Activated naive CD8-positive, alpha-beta T cell treated with anti-CD3 and anti-CD28 coated beads for 36 hours (primary cell): ENCODE results near the gene HIVEP2. TPM values are rescaled to one million over a fixed set of nuclear protein-coding genes. Genes with fewer than 3 reads are reported as not detected.

Source experiments
- DNase-seq: peaks from one replicate; pipeline ENCODE4 v3.0.0; 2021
- H3K27ac Mint-ChIP-seq: one replicate; pipeline ENCODE4 v1.8.0; 2022; ENCODE audit warnings: mild to moderate bottlenecking, moderate library complexity, mixed read lengths
- H3K27me3 Mint-ChIP-seq: one replicate; pipeline ENCODE4 v1.8.0; 2022; ENCODE audit warnings: mild to moderate bottlenecking, mixed read lengths
- H3K36me3 Mint-ChIP-seq: one replicate; pipeline ENCODE4 v1.8.0; 2021; ENCODE audit warnings: mild to moderate bottlenecking, mixed read lengths
- H3K4me1 Mint-ChIP-seq: one replicate; pipeline ENCODE4 v1.8.0; 2021; ENCODE audit warnings: mixed read lengths
- H3K4me3 Mint-ChIP-seq: one replicate; pipeline ENCODE4 v1.8.0; 2022; ENCODE audit warnings: mild to moderate bottlenecking, moderate library complexity, mixed read lengths
- H3K9me3 Mint-ChIP-seq: one replicate; pipeline ENCODE4 v1.8.0; 2022; ENCODE audit warnings: mixed read lengths
- total RNA-seq, 2 experiments: library from RNA; stranded (reverse); gene quantifications; one replicate each; pipeline ENCODE4 v1.2.3, GENCODE V29; 2021

The HIVEP2 gene
- total RNA-seq, 2 experiments from 2014 or later = 27.1 to 28.8 TPM

GRCh38 chr6:142827369-142827768, 117.6 kb downstream of the HIVEP2 start:
- Mint-ChIP-seq H3K36me3 (peaks cover 62% of the 10 kb centered on the region), H3K4me3 (no peak overlapping the region), H3K4me1 (peaks cover 61% of the 10 kb centered on the region), H3K9me3 (peaks cover 4% of the 10 kb centered on the region), H3K27ac (peak overlapping the region; percentile 34), H3K27me3 (no peaks in the 10 kb centered on the region)
- DNase-seq = no peak

- no peaks in the 10 kb centered on the region for H3K27me3 Mint-ChIP-seq
- no peak for DNase-seq
- H3K27ac Mint-ChIP-seq = no peak overlapping the region
- H3K36me3 Mint-ChIP-seq = peaks cover 66% of the 10 kb centered on the region
- H3K4me1 Mint-ChIP-seq = peaks cover 64% of the 10 kb centered on the region
- peaks cover 4% of the 10 kb centered on the region for H3K9me3 Mint-ChIP-seq
- no peak overlapping the region for H3K4me3 Mint-ChIP-seq
Observed at GRCh38 chr6:142825760-142826159, 119.2 kb downstream of the HIVEP2 start.

DNA sequence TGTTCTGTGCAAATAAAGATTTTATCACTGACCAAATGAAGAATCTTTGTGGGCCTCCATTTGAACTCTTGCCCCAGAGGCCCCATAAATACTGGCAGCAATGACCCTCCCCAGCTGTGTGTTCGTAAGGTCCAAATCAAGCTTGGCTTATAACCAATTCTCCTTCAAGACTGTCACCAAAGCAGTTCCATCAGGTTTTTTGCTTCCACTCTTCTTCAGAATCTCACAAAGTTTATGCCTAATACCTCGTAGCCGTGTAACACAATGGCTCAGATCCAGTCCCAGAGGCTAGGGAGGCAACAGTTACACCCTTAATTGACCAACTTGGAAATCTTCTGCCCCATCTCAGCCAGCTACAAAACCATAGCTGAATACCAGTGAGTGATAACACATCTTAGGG, 120.5 kb downstream of the HIVEP2 start:
- no peaks in the 10 kb centered on the region for H3K27me3 Mint-ChIP-seq
- H3K4me1 Mint-ChIP-seq = peaks cover 61% of the 10 kb centered on the region
- DNase-seq = no peak
- H3K9me3 Mint-ChIP-seq = peaks cover 4% of the 10 kb centered on the region
- no peak overlapping the region for H3K4me3 Mint-ChIP-seq
- H3K36me3 Mint-ChIP-seq = peaks cover 62% of the 10 kb centered on the region
- peak overlapping the region; percentile 67 for H3K27ac Mint-ChIP-seq

- no peak for DNase-seq
- peak overlapping the region; percentile 59 for H3K4me3 Mint-ChIP-seq
- no peaks in the 10 kb centered on the region for H3K9me3 Mint-ChIP-seq
- peaks cover 61% of the 10 kb centered on the region for H3K36me3 Mint-ChIP-seq
- H3K27ac Mint-ChIP-seq = peak overlapping the region; percentile 96
- H3K27me3 Mint-ChIP-seq = no peaks in the 10 kb centered on the region
- peaks cover 62% of the 10 kb centered on the region for H3K4me1 Mint-ChIP-seq
Observed at GRCh38 chr6:142823256-142823902, 121.6 kb downstream of the HIVEP2 start.

DNA sequence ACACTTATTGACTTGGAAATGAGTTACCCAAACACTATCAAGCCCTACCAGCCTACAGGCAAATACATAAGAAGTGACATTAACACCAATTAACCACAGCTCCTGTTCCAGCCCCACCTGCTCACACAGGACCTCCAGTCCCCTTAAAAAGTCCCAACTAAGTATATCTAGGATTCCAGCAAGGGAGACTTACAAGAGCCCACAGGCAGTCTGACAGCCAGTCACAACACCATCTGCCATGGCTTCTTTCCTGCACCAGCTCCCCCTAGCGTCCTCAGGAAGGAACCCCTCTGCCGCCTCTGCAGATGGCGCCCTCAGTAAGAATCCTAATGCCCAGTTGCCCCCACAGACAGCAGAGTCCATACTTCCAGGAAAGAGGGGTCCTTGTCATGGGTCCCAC, 122.1 kb downstream of the HIVEP2 start:
- peak; percentile 35 for DNase-seq
- Mint-ChIP-seq H3K4me1 (peaks cover 57% of the 10 kb centered on the region), H3K27ac (peak overlapping the region; percentile 96), H3K36me3 (peaks cover 58% of the 10 kb centered on the region), H3K27me3 (no peaks in the 10 kb centered on the region), H3K9me3 (no peaks in the 10 kb centered on the region), H3K4me3 (peak overlapping the region; percentile 59)

DNA sequence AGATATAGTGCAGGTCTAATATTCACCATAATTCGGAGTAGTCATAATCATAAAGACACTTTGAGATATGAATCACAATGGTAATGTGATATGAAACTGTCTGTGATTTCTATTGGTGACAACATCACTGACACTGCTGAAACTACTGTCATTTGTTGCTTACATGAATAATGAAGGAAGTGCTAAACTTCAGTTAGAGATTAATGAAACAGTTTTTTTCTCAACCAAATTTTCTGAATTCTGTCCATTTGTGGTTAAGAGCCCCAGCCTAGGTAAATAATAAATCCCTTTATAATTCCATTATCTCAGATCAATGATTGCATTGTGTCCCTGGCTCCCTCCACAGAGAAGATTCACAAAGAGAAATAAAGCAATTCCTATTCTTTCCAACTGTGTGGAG, 122.6 kb downstream of the HIVEP2 start:
- Mint-ChIP-seq H3K4me3 (peak overlapping the region; percentile 59), H3K4me1 (peaks cover 56% of the 10 kb centered on the region), H3K27me3 (no peaks in the 10 kb centered on the region), H3K27ac (peak overlapping the region; percentile 96), H3K9me3 (no peaks in the 10 kb centered on the region), H3K36me3 (peaks cover 59% of the 10 kb centered on the region)
- DNase-seq = no peak

DNA sequence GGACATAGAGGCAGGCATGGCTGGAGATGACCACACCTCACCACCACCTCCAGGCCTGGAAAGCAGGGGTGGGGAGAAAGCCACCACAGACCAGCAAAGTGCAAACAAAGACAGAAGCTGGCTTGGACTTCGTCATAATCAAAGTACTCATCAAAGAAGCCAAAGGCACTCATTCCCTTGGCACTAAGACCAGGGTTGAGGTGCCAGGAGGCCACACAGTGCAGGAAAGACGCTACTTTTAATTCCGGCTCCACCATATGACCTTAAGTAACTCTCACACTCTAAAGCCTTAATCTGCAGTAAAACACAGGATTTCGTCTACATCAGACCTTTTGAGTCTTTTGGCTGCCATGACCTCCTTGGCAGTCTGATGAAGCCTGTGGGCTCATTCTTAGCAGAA, 123.1 kb downstream of the HIVEP2 start:
- Mint-ChIP-seq H3K9me3 (no peaks in the 10 kb centered on the region), H3K4me3 (peak overlapping the region; percentile 25), H3K4me1 (peaks cover 58% of the 10 kb centered on the region), H3K36me3 (peaks cover 60% of the 10 kb centered on the region), H3K27ac (peak overlapping the region; percentile 99), H3K27me3 (no peaks in the 10 kb centered on the region)
- DNase-seq = no peak

DNA sequence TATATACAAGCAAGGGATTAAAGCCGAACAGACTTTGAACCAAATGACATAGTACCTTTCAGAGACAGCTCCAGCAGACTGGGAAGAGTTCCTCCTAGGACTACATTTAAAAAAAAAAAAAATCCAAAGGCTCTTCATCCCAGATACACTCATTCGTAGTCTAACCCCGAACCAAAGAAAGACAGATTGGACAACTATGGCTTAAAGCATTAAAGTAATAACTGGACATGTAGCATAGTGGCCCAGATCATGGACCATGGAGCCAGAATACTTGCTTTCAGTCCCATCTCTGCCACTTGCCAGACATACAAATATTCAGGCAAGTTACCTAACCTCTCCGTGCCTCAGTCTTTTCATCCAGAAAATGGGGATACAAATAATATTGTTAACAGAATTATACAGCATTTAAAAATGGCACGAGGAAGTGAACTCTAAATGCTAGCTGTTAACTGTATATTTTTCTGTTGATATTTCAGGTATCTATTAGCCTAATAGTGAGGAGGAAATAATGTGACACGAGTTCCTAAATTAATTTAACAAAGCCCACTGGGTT, 123.7 kb downstream of the HIVEP2 start:
- DNase-seq = no peak
- Mint-ChIP-seq H3K27me3 (no peaks in the 10 kb centered on the region), H3K4me1 (peaks cover 63% of the 10 kb centered on the region), H3K4me3 (peak overlapping the region; percentile 46), H3K27ac (peak overlapping the region; percentile 99), H3K9me3 (no peaks in the 10 kb centered on the region), H3K36me3 (peaks cover 65% of the 10 kb centered on the region)

DNA sequence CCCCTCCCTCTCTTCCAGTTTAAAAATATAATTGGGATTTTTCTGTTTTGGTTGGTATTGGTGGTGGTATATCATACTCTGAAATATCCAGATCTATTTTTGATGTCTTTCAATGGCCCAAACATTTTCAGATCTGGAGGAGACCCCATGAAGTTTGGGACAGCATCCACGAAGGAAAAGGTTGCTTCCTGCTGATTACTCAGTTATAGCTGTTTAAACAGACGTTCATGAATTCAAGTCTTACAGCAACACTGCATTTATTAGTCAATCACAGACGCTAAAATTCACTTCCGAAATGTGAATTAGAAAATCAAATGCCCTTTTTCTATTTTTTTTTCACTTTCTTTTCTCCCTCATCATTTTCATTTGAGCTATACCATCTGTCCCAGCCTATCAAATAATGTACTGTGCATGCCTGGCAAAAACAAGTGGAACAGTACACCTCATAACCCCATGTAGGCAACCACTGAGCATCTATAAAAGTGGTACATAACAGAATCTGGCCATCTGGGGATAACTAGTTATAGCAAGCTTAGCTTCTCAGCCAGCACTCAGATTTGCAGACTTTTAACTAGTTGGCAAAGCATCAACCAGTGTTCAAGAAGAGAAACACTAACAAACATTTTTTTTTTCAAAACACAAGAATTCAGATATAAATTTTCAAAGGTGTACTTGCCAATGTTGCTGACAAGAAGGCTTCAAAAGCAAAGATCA, 124.5 kb downstream of the HIVEP2 start:
- Mint-ChIP-seq H3K4me3 (peak overlapping the region; percentile 84), H3K27ac (peak overlapping the region; percentile 99), H3K27me3 (no peaks in the 10 kb centered on the region), H3K36me3 (peaks cover 70% of the 10 kb centered on the region), H3K4me1 (peaks cover 67% of the 10 kb centered on the region), H3K9me3 (no peaks in the 10 kb centered on the region)
- DNase-seq = no peak

- Mint-ChIP-seq H3K36me3 (peaks cover 71% of the 10 kb centered on the region), H3K9me3 (peaks cover 3% of the 10 kb centered on the region)
Observed at GRCh38 chr6:142819603-142820337, 125.2 kb downstream of the HIVEP2 start.

DNA sequence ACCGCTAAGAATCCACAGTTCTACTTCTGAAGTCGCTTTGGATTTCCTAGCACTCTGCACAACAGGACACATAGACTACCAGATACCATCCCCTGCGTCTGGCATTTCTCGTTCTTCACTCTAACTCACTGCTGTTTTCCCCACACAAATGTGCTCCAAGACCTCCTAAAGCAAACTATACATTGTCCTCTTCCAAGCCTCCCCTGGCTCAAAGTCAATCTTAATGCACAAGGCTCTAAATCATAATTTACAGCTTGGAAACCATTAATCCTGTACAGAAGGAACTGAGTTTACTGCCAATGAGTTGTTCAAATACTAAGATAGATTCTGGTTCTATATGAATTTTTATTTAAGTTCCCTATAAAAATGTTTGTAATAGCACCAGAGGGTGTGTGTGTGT, 128.5 kb downstream of the HIVEP2 start:
- H3K4me1 Mint-ChIP-seq = peaks cover 76% of the 10 kb centered on the region
- no peak for DNase-seq
- no peak overlapping the region for H3K4me3 Mint-ChIP-seq
- peak overlapping the region; percentile 74 for H3K27ac Mint-ChIP-seq
- no peaks in the 10 kb centered on the region for H3K27me3 Mint-ChIP-seq
- H3K9me3 Mint-ChIP-seq = peaks cover 10% of the 10 kb centered on the region
- peaks cover 76% of the 10 kb centered on the region for H3K36me3 Mint-ChIP-seq

More at GRCh38 chr6:142819603-142820337, 125.2 kb downstream of the HIVEP2 start:
- H3K4me1 Mint-ChIP-seq = peaks cover 67% of the 10 kb centered on the region
- DNase-seq = peak; percentile 59
- peak overlapping the region; percentile 84 for H3K4me3 Mint-ChIP-seq
- no peaks in the 10 kb centered on the region for H3K27me3 Mint-ChIP-seq
- H3K27ac Mint-ChIP-seq = peak overlapping the region; percentile 99

DNA sequence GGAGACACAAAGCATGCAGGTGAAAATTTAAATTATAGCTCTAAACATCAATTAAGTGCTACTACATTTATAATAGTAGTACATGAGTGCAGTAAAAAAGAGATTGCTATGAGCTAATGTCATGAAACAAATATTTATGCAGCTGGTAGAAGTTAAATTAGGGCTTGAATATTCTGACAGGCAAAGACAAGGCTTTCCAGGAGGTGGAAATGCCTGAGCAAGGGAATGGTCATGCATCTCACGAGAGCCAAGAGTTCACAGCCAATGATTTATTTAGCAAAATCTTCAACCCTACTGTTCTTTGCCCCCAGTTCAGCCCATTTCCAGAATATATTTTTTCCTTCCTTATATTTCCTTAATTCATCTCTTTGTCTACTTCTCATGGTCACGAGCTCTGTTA, 128.9 kb downstream of the HIVEP2 start:
- Mint-ChIP-seq H3K4me3 (no peak overlapping the region), H3K4me1 (peaks cover 77% of the 10 kb centered on the region)

GRCh38 chr6:142811923-142812322, 133.1 kb downstream of the HIVEP2 start:
- Mint-ChIP-seq H3K9me3 (peaks cover 19% of the 10 kb centered on the region), H3K27me3 (no peaks in the 10 kb centered on the region), H3K36me3 (peaks cover 86% of the 10 kb centered on the region), H3K4me3 (no peak overlapping the region), H3K27ac (peak overlapping the region; percentile 79), H3K4me1 (peaks cover 77% of the 10 kb centered on the region)
- no peak for DNase-seq

More for the DNA sequence above, 128.9 kb downstream of the HIVEP2 start:
- Mint-ChIP-seq H3K27me3 (no peaks in the 10 kb centered on the region), H3K36me3 (peaks cover 75% of the 10 kb centered on the region), H3K27ac (peak overlapping the region; percentile 74), H3K9me3 (peaks cover 10% of the 10 kb centered on the region)
- no peak for DNase-seq

- Mint-ChIP-seq H3K27ac (peak overlapping the region; percentile 79), H3K4me1 (peaks cover 78% of the 10 kb centered on the region), H3K36me3 (peaks cover 85% of the 10 kb centered on the region), H3K4me3 (peak overlapping the region; percentile 15), H3K9me3 (peaks cover 19% of the 10 kb centered on the region), H3K27me3 (no peaks in the 10 kb centered on the region)
- DNase-seq = peak; percentile 14
Observed at GRCh38 chr6:142810952-142811514, 133.9 kb downstream of the HIVEP2 start.

DNA sequence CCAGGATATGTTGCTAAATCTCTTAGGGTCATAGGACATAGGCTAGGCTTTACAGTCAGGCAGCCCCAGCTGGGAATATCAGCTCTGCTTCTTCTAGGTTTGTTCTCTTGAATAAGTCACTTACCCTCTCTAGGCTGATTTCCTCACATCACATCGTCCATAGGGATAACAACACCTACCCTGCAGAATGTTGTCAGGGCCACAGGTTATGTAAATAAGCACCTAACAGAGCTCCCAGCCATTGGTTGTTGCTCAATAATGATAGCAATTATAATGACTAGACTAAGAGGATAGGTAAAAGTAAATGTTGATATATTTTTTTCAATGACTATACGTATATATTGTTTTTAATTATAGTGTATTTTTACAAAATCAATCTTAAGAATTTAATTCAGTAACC, 135.0 kb downstream of the HIVEP2 start:
- no peak for DNase-seq
- H3K9me3 Mint-ChIP-seq = peaks cover 17% of the 10 kb centered on the region
- no peak overlapping the region for H3K4me3 Mint-ChIP-seq
- peak overlapping the region; percentile 7 for H3K27ac Mint-ChIP-seq
- peaks cover 80% of the 10 kb centered on the region for H3K4me1 Mint-ChIP-seq
- H3K36me3 Mint-ChIP-seq = peaks cover 82% of the 10 kb centered on the region
- H3K27me3 Mint-ChIP-seq = no peaks in the 10 kb centered on the region
